GM23338 (cell line): ENCODE results near the gene CBX8. TPM values are rescaled to one million over a fixed set of nuclear protein-coding genes. Genes with fewer than 3 reads are reported as not detected.

ENCODE experiments used
- ATAC-seq: fragments of 200-7000 bp; cut with Tn5 transposase; 3 replicates; pipeline ENCODE4 v1.9.1; 2020
- DNase-seq: peaks from one replicate; pipeline ENCODE4 v3.0.0-alpha.2; 2015; ENCODE audit warnings: low spot score
- H2AFZ ChIP-seq: fragments of 200-600 bp; sonication (generic); 2 replicates; pipeline ENCODE4 v1.8.0; 2016; ENCODE audit warnings: antibody characterized with exemption, mild to moderate bottlenecking, moderate library complexity
- H3F3A ChIP-seq: fragments of 200-600 bp; sonication (generic); replicated peaks from 2 replicates; pipeline ENCODE4 v1.8.0; 2017; ENCODE audit warnings: antibody characterized with exemption, mixed run types, low read depth
- H3K27ac ChIP-seq: fragments of 200-600 bp; sonication (generic); 2 replicates; pipeline ENCODE4 v1.6.1; 2016; ENCODE audit warnings: low read depth
- H3K27me3 ChIP-seq: fragments of 200-600 bp; sonication (generic); 2 replicates; pipeline ENCODE4 v1.8.0; 2016; ENCODE audit warnings: mild to moderate bottlenecking, mixed run types, moderate library complexity; ENCODE audit not compliant: insufficient read depth
- H3K36me3 ChIP-seq: fragments of 200-600 bp; sonication (generic); 2 replicates; pipeline ENCODE4 v1.8.0; 2016; ENCODE audit warnings: mild to moderate bottlenecking; ENCODE audit not compliant: insufficient read depth
- H3K4me1 ChIP-seq: fragments of 200-600 bp; sonication (generic); 2 replicates; pipeline ENCODE4 v1.8.0; 2016; ENCODE audit warnings: mild to moderate bottlenecking, moderate library complexity; ENCODE audit not compliant: insufficient read depth
- H3K4me2 ChIP-seq: fragments of 200-600 bp; sonication (generic); 2 replicates; pipeline ENCODE4 v1.7.1; 2017; ENCODE audit warnings: mixed run types
- H3K4me3 ChIP-seq: fragments of 200-600 bp; sonication (generic); 2 replicates; pipeline ENCODE4 v1.6.1; 2016; ENCODE audit warnings: mixed run types
- H3K79me2 ChIP-seq: fragments of 200-600 bp; sonication (generic); replicated peaks from 2 replicates; pipeline ENCODE4 v1.8.0; 2017; ENCODE audit warnings: mild to moderate bottlenecking; ENCODE audit not compliant: insufficient read depth
- H3K9me2 ChIP-seq: fragments of 200-600 bp; sonication (generic); 2 replicates; pipeline ENCODE4 v1.8.0; 2017; ENCODE audit not compliant: insufficient read depth
- H4K20me1 ChIP-seq: fragments of 200-600 bp; sonication (generic); replicated peaks from 2 replicates; pipeline ENCODE4 v1.8.0; 2017; ENCODE audit warnings: mild to moderate bottlenecking; ENCODE audit not compliant: insufficient read depth
- H3K27ac Mint-ChIP-seq: 2 replicates; pipeline ENCODE4 v1.8.0; 2020; ENCODE audit warnings: inconsistent platforms, mild to moderate bottlenecking, moderate library complexity, mixed read lengths
- H3K27me3 Mint-ChIP-seq: 3 replicates; pipeline ENCODE4 v1.8.0; 2022; ENCODE audit warnings: low read depth, mild to moderate bottlenecking, moderate library complexity, mixed read lengths, inconsistent platforms; ENCODE audit not compliant: insufficient read depth, poor library complexity
- H3K36me3 Mint-ChIP-seq: 3 replicates; pipeline ENCODE4 v1.8.0; 2021; ENCODE audit warnings: low read depth, mild to moderate bottlenecking, inconsistent platforms, moderate library complexity, mixed read lengths
- H3K4me1 Mint-ChIP-seq: 3 replicates; pipeline ENCODE4 v1.8.0; 2020; ENCODE audit warnings: mild to moderate bottlenecking, inconsistent platforms, mixed read lengths
- H3K4me3 Mint-ChIP-seq: 3 replicates; pipeline ENCODE4 v1.8.0; 2021; ENCODE audit warnings: moderate library complexity, mild to moderate bottlenecking, inconsistent platforms, mixed read lengths
- H3K9me3 Mint-ChIP-seq: 3 replicates; pipeline ENCODE4 v1.8.0; 2020; ENCODE audit warnings: moderate library complexity, mild to moderate bottlenecking, inconsistent platforms, mixed read lengths
- CREB1 ChIP-seq: fragments of 250-450 bp; sonication (Bioruptor Pico); IDR thresholded peaks from 2 replicates; pipeline ENCODE4 v1.5.0; 2020; ENCODE audit warnings: low read depth, mild to moderate bottlenecking, moderate library complexity
- EZH2 ChIP-seq: fragments of 200-600 bp; sonication (generic); IDR thresholded peaks from one replicate; pipeline ENCODE4 v1.8.0; 2017; ENCODE audit warnings: antibody characterized with exemption, mild to moderate bottlenecking, low read depth; ENCODE audit not compliant: unreplicated experiment
- JUNB ChIP-seq: IDR thresholded peaks from one replicate; pipeline ENCODE4 v1.6.1; 2016; ENCODE audit warnings: antibody characterized with exemption; ENCODE audit not compliant: unreplicated experiment
- NANOG ChIP-seq: IDR thresholded peaks from 2 replicates; pipeline ENCODE4 v1.6.1; 2016; ENCODE audit warnings: antibody characterized with exemption, borderline replicate concordance
- ZNF331 ChIP-seq: fragments of 250-450 bp; sonication (Bioruptor Pico); IDR thresholded peaks from 2 replicates; pipeline ENCODE4 v1.5.0; 2020; ENCODE audit warnings: low read depth, mild to moderate bottlenecking, moderate library complexity
- polyA plus RNA-seq: library from polyadenylated mRNA; unstranded; fragments of >200 nt; fragmentation: Nextera tagmentation; extraction: Ambion mirVana; gene quantifications from 2 replicates; pipeline ENCODE4 v1.2.1, GENCODE V29; 2016
- total RNA-seq: library from RNA; depleted of rRNA; stranded (reverse); fragments of >200 nt; shearing (Covaris generic); gene quantifications from 2 replicates; pipeline ENCODE4 v1.2.3, GENCODE V29; 2014
- TF ChIP-seq, protein P1 (sequence below): fragments of 250-450 bp; sonication (Bioruptor Pico); IDR thresholded peaks from 2 replicates; pipeline ENCODE4 v1.5.0; 2020; ENCODE audit warnings: mild to moderate bottlenecking, moderate library complexity
- TF ChIP-seq, protein P2 (sequence below), 2 experiments: fragments of 200-600 bp in 1 of 2; sonication (generic) in 1 of 2; conservative IDR thresholded peaks; 2 replicates each; pipeline versions ENCODE4 v1.5.1 to v1.6.1; 2016 to 2017; ENCODE audit warnings: antibody characterized with exemption in 2 of 2, low read depth in 2 of 2, mild to moderate bottlenecking in 2 of 2, moderate library complexity in 1 of 2

The CBX8 gene
- total and polyA plus RNA-seq, 2 experiments from 2014 or later, result 1.0 to 1.3 TPM

DNA sequence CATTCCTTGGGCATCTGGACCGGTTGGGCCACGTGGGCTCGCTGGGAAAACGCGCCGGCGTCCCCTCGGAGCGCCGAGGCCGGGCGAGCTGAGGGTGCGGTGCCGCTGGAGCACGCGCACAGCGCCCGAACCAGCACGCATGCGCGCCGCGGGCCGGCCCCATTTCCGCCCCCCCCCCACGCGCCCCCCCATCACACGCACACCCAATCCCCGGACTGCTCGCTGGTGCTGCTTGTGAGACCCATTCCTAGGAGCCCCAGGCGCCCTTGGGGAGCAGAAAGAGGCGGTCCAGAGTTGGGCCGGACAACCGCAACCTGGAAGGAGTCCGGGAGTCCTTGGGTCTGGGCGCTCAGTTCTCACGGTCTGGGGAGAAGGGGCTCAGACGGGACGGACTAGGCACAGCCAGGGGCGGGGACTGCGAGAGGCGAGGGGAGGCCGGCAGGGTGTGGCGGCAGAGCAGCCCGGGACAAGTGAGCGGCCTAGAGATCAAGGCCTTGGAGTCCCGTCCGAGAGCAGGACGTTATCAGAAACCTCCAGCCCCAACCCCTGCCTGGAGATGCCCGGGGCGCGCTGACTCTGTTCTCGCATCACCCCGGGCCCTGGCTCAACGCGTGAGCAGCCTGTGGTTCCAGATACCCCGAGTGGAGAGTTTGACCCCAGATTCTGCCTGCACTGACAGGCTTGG is 6.0 kb upstream of the CBX8 start:
- no peaks in the 10 kb centered on the region for H3K36me3 ChIP-seq
- H4K20me1 ChIP-seq, result peaks cover 9% of the 10 kb centered on the region
- H3K4me1 Mint-ChIP-seq, result peaks cover 57% of the 10 kb centered on the region

DNA sequence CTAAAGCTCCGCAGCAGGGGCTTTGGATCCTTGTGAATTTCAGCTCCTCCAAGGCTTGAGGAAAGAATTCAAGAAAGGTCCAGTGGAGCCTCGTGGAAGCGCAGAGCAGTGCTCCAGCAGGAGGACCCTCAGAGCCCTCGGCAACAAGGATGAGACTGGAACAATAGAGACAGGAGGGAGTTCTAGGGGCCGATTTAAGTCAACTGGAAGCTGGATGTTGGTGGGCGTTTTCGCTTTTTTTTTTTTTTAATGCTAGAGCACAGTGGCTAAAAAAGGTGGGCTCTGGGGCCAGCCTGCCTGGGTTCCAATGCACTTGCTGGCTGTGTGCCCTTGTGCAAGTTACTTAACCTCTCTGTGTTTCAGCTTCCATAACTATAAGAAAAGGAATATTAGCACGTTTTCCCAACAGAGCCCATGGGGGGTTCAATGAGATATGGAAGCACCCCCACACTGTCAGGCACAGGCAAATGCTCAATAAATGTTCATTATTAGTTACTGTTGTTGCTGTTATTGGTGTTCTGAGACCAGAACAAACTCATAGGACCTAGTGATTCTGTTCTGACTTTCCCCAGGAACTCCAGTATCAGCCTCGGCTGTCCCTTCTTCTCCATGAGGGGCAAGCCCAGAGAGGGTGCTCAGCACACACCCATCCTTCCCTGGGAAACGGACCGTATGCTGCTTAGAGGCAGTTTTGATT is 5.3 kb upstream of the CBX8 start:
- Mint-ChIP-seq H3K27ac (no peak overlapping the region), H3K27me3 (peaks cover 95% of the 10 kb centered on the region), H3K4me1 (peaks cover 52% of the 10 kb centered on the region), H3K36me3 (no peaks in the 10 kb centered on the region; the same call in 2 of the 3 replicates), H3K4me3 (peak overlapping the region; percentile 34; the same call in 2 of the 3 replicates), H3K9me3 (peaks cover 15% of the 10 kb centered on the region; the same call in 2 of the 3 replicates)
- Histone ChIP-seq H3K27me3 (peaks cover 96% of the 10 kb centered on the region), H3K27ac (no peak overlapping the region), H3K79me2 (no peaks in the 10 kb centered on the region), H3F3A (peaks cover 44% of the 10 kb centered on the region), H3K4me2 (peak overlapping the region; percentile 55; the same call in 1 of the 2 replicates), H3K4me3 (peak overlapping the region; percentile 34), H4K20me1 (peaks cover 9% of the 10 kb centered on the region), H3K4me1 (peaks cover 51% of the 10 kb centered on the region), H3K9me2 (no peaks in the 10 kb centered on the region), H2AFZ (no peak overlapping the region), H3K36me3 (no peaks in the 10 kb centered on the region)
- ATAC-seq, result no peak
- DNase-seq, result no peak
- no peak for TF ChIP-seq JUNB
- TF ChIP-seq ZNF331, result no peak
- TF ChIP-seq EZH2, result no peak
- TF ChIP-seq NANOG, result no peak
- TF ChIP-seq, protein P1, sequence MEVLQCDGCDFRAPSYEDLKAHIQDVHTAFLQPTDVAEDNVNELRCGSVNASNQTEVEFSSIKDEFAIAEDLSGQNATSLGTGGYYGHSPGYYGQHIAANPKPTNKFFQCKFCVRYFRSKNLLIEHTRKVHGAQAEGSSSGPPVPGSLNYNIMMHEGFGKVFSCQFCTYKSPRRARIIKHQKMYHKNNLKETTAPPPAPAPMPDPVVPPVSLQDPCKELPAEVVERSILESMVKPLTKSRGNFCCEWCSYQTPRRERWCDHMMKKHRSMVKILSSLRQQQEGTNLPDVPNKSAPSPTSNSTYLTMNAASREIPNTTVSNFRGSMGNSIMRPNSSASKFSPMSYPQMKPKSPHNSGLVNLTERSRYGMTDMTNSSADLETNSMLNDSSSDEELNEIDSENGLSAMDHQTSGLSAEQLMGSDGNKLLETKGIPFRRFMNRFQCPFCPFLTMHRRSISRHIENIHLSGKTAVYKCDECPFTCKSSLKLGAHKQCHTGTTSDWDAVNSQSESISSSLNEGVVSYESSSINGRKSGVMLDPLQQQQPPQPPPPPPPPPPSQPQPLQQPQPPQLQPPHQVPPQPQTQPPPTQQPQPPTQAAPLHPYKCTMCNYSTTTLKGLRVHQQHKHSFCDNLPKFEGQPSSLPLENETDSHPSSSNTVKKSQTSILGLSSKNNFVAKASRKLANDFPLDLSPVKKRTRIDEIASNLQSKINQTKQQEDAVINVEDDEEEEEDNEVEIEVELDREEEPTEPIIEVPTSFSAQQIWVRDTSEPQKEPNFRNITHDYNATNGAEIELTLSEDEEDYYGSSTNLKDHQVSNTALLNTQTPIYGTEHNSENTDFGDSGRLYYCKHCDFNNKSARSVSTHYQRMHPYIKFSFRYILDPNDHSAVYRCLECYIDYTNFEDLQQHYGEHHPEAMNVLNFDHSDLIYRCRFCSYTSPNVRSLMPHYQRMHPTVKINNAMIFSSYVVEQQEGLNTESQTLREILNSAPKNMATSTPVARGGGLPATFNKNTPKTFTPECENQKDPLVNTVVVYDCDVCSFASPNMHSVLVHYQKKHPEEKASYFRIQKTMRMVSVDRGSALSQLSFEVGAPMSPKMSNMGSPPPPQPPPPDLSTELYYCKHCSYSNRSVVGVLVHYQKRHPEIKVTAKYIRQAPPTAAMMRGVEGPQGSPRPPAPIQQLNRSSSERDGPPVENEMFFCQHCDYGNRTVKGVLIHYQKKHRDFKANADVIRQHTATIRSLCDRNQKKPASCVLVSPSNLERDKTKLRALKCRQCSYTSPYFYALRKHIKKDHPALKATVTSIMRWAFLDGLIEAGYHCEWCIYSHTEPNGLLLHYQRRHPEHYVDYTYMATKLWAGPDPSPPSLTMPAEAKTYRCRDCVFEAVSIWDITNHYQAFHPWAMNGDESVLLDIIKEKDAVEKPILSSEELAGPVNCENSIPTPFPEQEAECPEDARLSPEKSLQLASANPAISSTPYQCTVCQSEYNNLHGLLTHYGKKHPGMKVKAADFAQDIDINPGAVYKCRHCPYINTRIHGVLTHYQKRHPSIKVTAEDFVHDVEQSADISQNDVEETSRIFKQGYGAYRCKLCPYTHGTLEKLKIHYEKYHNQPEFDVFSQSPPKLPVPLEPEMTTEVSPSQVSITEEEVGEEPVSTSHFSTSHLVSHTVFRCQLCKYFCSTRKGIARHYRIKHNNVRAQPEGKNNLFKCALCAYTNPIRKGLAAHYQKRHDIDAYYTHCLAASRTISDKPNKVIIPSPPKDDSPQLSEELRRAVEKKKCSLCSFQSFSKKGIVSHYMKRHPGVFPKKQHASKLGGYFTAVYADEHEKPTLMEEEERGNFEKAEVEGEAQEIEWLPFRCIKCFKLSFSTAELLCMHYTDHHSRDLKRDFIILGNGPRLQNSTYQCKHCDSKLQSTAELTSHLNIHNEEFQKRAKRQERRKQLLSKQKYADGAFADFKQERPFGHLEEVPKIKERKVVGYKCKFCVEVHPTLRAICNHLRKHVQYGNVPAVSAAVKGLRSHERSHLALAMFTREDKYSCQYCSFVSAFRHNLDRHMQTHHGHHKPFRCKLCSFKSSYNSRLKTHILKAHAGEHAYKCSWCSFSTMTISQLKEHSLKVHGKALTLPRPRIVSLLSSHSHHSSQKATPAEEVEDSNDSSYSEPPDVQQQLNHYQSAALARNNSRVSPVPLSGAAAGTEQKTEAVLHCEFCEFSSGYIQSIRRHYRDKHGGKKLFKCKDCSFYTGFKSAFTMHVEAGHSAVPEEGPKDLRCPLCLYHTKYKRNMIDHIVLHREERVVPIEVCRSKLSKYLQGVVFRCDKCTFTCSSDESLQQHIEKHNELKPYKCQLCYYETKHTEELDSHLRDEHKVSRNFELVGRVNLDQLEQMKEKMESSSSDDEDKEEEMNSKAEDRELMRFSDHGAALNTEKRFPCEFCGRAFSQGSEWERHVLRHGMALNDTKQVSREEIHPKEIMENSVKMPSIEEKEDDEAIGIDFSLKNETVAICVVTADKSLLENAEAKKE (CRISPR knock-in tag), result no peak

More for the DNA sequence above, 6.0 kb upstream of the CBX8 start:
- H3K79me2 ChIP-seq, result no peaks in the 10 kb centered on the region
- ATAC-seq (peak; percentile 3), DNase-seq (peak; percentile 65)
- peaks cover 51% of the 10 kb centered on the region for H3K4me1 ChIP-seq
- peaks cover 15% of the 10 kb centered on the region; the same call in 2 of the 3 replicates for H3K9me3 Mint-ChIP-seq
- H3K27ac Mint-ChIP-seq, result no peak overlapping the region
- H3K27me3 ChIP-seq, result peaks cover 100% of the 10 kb centered on the region
- peak overlapping the region; percentile 34 for H3K4me3 ChIP-seq
- peaks cover 44% of the 10 kb centered on the region for H3F3A ChIP-seq
- no peak overlapping the region for H2AFZ ChIP-seq
- H3K4me2 ChIP-seq, result peak overlapping the region; percentile 55; the same call in 1 of the 2 replicates
- H3K27me3 Mint-ChIP-seq, result peaks cover 99% of the 10 kb centered on the region
- H3K27ac ChIP-seq, result no peak overlapping the region
- TF ChIP-seq EZH2 (peak; percentile 61), CREB1 (CRISPR knock-in tag) (no peak)
- TF ChIP-seq, protein P2, sequence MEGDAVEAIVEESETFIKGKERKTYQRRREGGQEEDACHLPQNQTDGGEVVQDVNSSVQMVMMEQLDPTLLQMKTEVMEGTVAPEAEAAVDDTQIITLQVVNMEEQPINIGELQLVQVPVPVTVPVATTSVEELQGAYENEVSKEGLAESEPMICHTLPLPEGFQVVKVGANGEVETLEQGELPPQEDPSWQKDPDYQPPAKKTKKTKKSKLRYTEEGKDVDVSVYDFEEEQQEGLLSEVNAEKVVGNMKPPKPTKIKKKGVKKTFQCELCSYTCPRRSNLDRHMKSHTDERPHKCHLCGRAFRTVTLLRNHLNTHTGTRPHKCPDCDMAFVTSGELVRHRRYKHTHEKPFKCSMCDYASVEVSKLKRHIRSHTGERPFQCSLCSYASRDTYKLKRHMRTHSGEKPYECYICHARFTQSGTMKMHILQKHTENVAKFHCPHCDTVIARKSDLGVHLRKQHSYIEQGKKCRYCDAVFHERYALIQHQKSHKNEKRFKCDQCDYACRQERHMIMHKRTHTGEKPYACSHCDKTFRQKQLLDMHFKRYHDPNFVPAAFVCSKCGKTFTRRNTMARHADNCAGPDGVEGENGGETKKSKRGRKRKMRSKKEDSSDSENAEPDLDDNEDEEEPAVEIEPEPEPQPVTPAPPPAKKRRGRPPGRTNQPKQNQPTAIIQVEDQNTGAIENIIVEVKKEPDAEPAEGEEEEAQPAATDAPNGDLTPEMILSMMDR (conservative IDR thresholded peaks at IDR 0.05; ENCODE audit: low read depth in 2 of 2), result no peak
- H3K4me3 Mint-ChIP-seq, result no peak overlapping the region
- no peaks in the 10 kb centered on the region for H3K9me2 ChIP-seq
- no peaks in the 10 kb centered on the region; the same call in 2 of the 3 replicates for H3K36me3 Mint-ChIP-seq
